GM18870 (cell line): ENCODE data around the gene NT5C1A.

Source experiments
- ATAC-seq: cut with Tn5 transposase; IDR thresholded peaks from one replicate; pipeline ENCODE4 v1.9.1; 2021; ENCODE audit warnings: moderate library complexity; ENCODE audit not compliant: unreplicated experiment

The NT5C1A gene

GRCh38 chr1:39613250-39613649 is 58.7 kb downstream of the NT5C1A start:
- ATAC-seq: no peak

GRCh38 chr1:39609618-39610331 is 62.1 kb downstream of the NT5C1A start:
- no peak for ATAC-seq
